ENCODE results near the gene DNM3. TPM values are rescaled to one million over a fixed set of nuclear protein-coding genes. Genes with fewer than 3 reads are reported as not detected.

Gene DNM3
- total RNA-seq, 1 experiment from 2014 or later, result 0.11 TPM

DNA sequence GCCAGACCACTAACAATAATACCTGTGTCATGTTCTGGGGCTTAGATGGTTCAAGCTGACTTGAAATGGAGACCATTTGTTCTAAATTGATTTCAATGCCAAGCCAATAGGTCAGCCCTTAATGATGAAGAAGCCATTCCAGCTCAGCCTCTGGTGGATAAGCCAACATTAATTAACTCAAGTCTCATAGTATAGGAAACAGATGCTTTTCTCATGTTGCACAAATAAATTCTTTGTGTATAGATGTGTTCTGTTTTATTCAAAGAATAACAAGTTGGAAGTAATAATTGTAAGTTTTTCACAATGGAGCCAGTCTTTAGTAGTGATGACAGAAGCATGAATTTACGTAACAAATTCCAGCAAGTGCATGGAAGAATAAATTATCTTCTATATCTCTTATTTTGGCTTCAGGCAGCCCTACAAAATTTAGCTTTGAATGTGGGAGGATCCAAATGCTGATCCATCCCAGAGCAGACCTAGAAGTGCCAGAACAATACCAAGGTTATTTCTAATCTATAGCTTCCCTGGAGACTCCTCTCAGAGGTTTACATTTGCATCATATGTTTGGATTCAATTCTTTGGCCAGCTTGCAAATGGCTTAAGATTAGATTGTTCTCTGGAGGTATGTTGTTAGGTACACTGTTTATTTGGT lies 536.9 kb downstream of the DNM3 start:
- Mint-ChIP-seq H3K36me3 (ENCODE audit: insufficient read depth, unreplicated experiment) (no peaks in the 10 kb centered on the region), H3K4me1 (ENCODE audit: low read depth, unreplicated experiment) (peaks cover 6% of the 10 kb centered on the region), H3K4me3 (ENCODE audit: unreplicated experiment) (no peak overlapping the region), H3K27ac (ENCODE audit: unreplicated experiment) (no peak overlapping the region), H3K9me3 (ENCODE audit: unreplicated experiment) (no peaks in the 10 kb centered on the region), H3K27me3 (ENCODE audit: insufficient read depth, unreplicated experiment) (no peaks in the 10 kb centered on the region)
- Histone ChIP-seq H3K4me3 (ENCODE audit: low read depth, low read length) (no peak overlapping the region), H3K9me3 (no peaks in the 10 kb centered on the region), H3K4me1 (peaks cover under 1% of the 10 kb centered on the region; the same call in 1 of the 2 replicates), H3K27me3 (replicated peaks; ENCODE audit: control insufficient read depth, insufficient read depth, low read length) (no peaks in the 10 kb centered on the region), H3K36me3 (ENCODE audit: control insufficient read depth, insufficient read depth, low read length) (no peaks in the 10 kb centered on the region)
- intact Hi-C loops (cut with micrococcal nuclease; ENCODE audit: unreplicated experiment), result no loop called here
- POLR2A ChIA-PET, result no interaction called here
- no TSS peak for BruUV-seq (replicated peaks)
- CTCF ChIA-PET, result no interaction called here
- TF ChIP-seq, protein P1, sequence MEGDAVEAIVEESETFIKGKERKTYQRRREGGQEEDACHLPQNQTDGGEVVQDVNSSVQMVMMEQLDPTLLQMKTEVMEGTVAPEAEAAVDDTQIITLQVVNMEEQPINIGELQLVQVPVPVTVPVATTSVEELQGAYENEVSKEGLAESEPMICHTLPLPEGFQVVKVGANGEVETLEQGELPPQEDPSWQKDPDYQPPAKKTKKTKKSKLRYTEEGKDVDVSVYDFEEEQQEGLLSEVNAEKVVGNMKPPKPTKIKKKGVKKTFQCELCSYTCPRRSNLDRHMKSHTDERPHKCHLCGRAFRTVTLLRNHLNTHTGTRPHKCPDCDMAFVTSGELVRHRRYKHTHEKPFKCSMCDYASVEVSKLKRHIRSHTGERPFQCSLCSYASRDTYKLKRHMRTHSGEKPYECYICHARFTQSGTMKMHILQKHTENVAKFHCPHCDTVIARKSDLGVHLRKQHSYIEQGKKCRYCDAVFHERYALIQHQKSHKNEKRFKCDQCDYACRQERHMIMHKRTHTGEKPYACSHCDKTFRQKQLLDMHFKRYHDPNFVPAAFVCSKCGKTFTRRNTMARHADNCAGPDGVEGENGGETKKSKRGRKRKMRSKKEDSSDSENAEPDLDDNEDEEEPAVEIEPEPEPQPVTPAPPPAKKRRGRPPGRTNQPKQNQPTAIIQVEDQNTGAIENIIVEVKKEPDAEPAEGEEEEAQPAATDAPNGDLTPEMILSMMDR (IDR thresholded peaks at IDR 0.05; ENCODE audit: insufficient read depth in 1 of 2, low read depth in 1 of 2, low read length in 1 of 2, severe bottlenecking in 1 of 2, unreplicated experiment in 1 of 2), result no peak
- DNase-seq, result no peak

- CTCF ChIA-PET, result no interaction called here
- BruUV-seq (replicated peaks), result no TSS peak
- Mint-ChIP-seq H3K4me1 (ENCODE audit: low read depth, unreplicated experiment) (peaks cover 6% of the 10 kb centered on the region), H3K27me3 (ENCODE audit: insufficient read depth, unreplicated experiment) (no peaks in the 10 kb centered on the region), H3K36me3 (ENCODE audit: insufficient read depth, unreplicated experiment) (no peaks in the 10 kb centered on the region), H3K27ac (ENCODE audit: unreplicated experiment) (no peak overlapping the region), H3K4me3 (ENCODE audit: unreplicated experiment) (no peak overlapping the region), H3K9me3 (ENCODE audit: unreplicated experiment) (no peaks in the 10 kb centered on the region)
- POLR2A ChIA-PET, result no interaction called here
- Histone ChIP-seq H3K27me3 (replicated peaks; ENCODE audit: control insufficient read depth, insufficient read depth, low read length) (no peaks in the 10 kb centered on the region), H3K4me3 (ENCODE audit: low read depth, low read length) (no peak overlapping the region), H3K9me3 (no peaks in the 10 kb centered on the region), H3K4me1 (peaks cover 6% of the 10 kb centered on the region; the same call in 1 of the 2 replicates), H3K36me3 (ENCODE audit: control insufficient read depth, insufficient read depth, low read length) (no peaks in the 10 kb centered on the region)
- DNase-seq, result no peak
- TF ChIP-seq, protein P1 (IDR thresholded peaks at IDR 0.05; ENCODE audit: insufficient read depth in 1 of 2, low read depth in 1 of 2, low read length in 1 of 2, severe bottlenecking in 1 of 2, unreplicated experiment in 1 of 2), result no peak
- intact Hi-C loops (cut with micrococcal nuclease; ENCODE audit: unreplicated experiment), result no loop called here
Measured at GRCh38 chr1:172380441-172381244, 539.3 kb downstream of the DNM3 start.

DNA sequence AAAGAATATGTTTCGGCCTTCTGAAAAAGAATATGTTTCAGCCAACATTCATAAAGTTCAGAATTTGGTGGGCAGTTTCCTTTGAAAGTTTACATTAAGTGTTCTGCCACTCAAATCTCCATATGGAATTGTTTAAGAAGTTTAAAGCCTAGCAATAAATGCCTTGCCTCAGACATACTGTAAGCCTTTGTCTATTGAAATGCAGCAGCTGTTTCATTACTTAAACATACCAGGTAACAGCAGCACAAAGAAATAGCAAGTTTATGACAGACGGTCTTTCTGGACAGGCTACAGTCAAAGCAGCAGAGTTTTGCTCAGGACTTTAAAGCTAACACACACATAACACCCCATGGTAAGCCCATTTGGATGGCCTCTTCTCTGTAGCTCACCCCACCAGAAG lies 540.6 kb downstream of the DNM3 start:
- no TSS peak for BruUV-seq (replicated peaks)
- TF ChIP-seq, protein P1 (IDR thresholded peaks at IDR 0.05; ENCODE audit: insufficient read depth in 1 of 2, low read depth in 1 of 2, low read length in 1 of 2, severe bottlenecking in 1 of 2, unreplicated experiment in 1 of 2), result no peak
- Mint-ChIP-seq H3K9me3 (ENCODE audit: unreplicated experiment) (no peaks in the 10 kb centered on the region), H3K27ac (ENCODE audit: unreplicated experiment) (no peak overlapping the region), H3K4me3 (ENCODE audit: unreplicated experiment) (no peak overlapping the region), H3K27me3 (ENCODE audit: insufficient read depth, unreplicated experiment) (no peaks in the 10 kb centered on the region), H3K4me1 (ENCODE audit: low read depth, unreplicated experiment) (peaks cover 6% of the 10 kb centered on the region), H3K36me3 (ENCODE audit: insufficient read depth, unreplicated experiment) (no peaks in the 10 kb centered on the region)
- Histone ChIP-seq H3K4me1 (peaks cover 6% of the 10 kb centered on the region; the same call in 1 of the 2 replicates), H3K27me3 (replicated peaks; ENCODE audit: control insufficient read depth, insufficient read depth, low read length) (no peaks in the 10 kb centered on the region), H3K4me3 (ENCODE audit: low read depth, low read length) (no peak overlapping the region), H3K9me3 (no peaks in the 10 kb centered on the region), H3K36me3 (ENCODE audit: control insufficient read depth, insufficient read depth, low read length) (no peaks in the 10 kb centered on the region)
- CTCF ChIA-PET, result no interaction called here
- intact Hi-C loops (cut with micrococcal nuclease; ENCODE audit: unreplicated experiment), result loop anchor here (2.0 kb wide), 1 partner anchor 21 kb away; no protein-coding TSS in a partner anchor
- POLR2A ChIA-PET, result no interaction called here
- no peak for DNase-seq

All from Caco-2 (cell line).